ENCODE results near the gene ABCD2. TPM values are rescaled to one million over a fixed set of nuclear protein-coding genes. Genes with fewer than 3 reads are reported as not detected.
"Not testable (repeated sequence)": the region's sequence is repeated elsewhere in the genome, so short reads cannot be mapped to it uniquely, and the experiment has no call there.

ABCD2 gene
- total RNA-seq, 1 experiment from 2014 or later: not detected

- no peak for DNase-seq (ENCODE audit: low spot score)
Measured at GRCh38 chr12:39612250-39612649, 7.4 kb downstream of the ABCD2 start.

- DNase-seq (ENCODE audit: low spot score): no peak
Measured at GRCh38 chr12:39611818-39612217, 7.8 kb downstream of the ABCD2 start.

- DNase-seq (ENCODE audit: low spot score): no peak
Measured at GRCh38 chr12:39610436-39611025, 9.1 kb downstream of the ABCD2 start.

- no peak for DNase-seq (ENCODE audit: low spot score)
Measured at GRCh38 chr12:39606712-39607423, 12.7 kb downstream of the ABCD2 start.

- DNase-seq (ENCODE audit: low spot score): peak; percentile 46
Measured at GRCh38 chr12:39605996-39606395, 13.6 kb downstream of the ABCD2 start.

GRCh38 chr12:39605501-39605900 lies 14.1 kb downstream of the ABCD2 start:
- DNase-seq (ENCODE audit: low spot score): peak; percentile 34

- no peak for DNase-seq (ENCODE audit: low spot score)
Measured at GRCh38 chr12:39603065-39603464, 16.5 kb downstream of the ABCD2 start.

GRCh38 chr12:39601951-39602350 lies 17.7 kb downstream of the ABCD2 start:
- DNase-seq (ENCODE audit: low spot score): not testable (repeated sequence)

GRCh38 chr12:39595928-39596327 lies 23.7 kb downstream of the ABCD2 start:
- no peak for DNase-seq (ENCODE audit: low spot score)

- DNase-seq (ENCODE audit: low spot score): no peak
Measured at GRCh38 chr12:39592295-39592694, 27.3 kb downstream of the ABCD2 start.

- peak; percentile 19 for DNase-seq (ENCODE audit: low spot score)
Measured at GRCh38 chr12:39588348-39588747, 31.3 kb downstream of the ABCD2 start.

GRCh38 chr12:39587225-39587624 lies 32.4 kb downstream of the ABCD2 start:
- peak; percentile 19 for DNase-seq (ENCODE audit: low spot score)

- no peak for DNase-seq (ENCODE audit: low spot score)
Measured at GRCh38 chr12:39586816-39587215, 32.8 kb downstream of the ABCD2 start.

GRCh38 chr12:39581592-39581991 lies 38.0 kb downstream of the ABCD2 start:
- DNase-seq (ENCODE audit: low spot score): peak; percentile 12

GRCh38 chr12:39575498-39575875 lies 44.1 kb downstream of the ABCD2 start:
- no peak for DNase-seq (ENCODE audit: low spot score)

- no peak for DNase-seq (ENCODE audit: low spot score)
Measured at GRCh38 chr12:39574785-39575497, 44.7 kb downstream of the ABCD2 start.

- DNase-seq (ENCODE audit: low spot score): no peak
Measured at GRCh38 chr12:39574378-39574777, 45.2 kb downstream of the ABCD2 start.

GRCh38 chr12:39573971-39574370 lies 45.6 kb downstream of the ABCD2 start:
- DNase-seq (ENCODE audit: low spot score): no peak

GRCh38 chr12:39572551-39572950 lies 47.1 kb downstream of the ABCD2 start:
- no peak for DNase-seq (ENCODE audit: low spot score)

GRCh38 chr12:39571351-39571750 lies 48.3 kb downstream of the ABCD2 start:
- no peak for DNase-seq (ENCODE audit: low spot score)

- no peak for DNase-seq (ENCODE audit: low spot score)
Measured at GRCh38 chr12:39553476-39553875, 66.1 kb downstream of the ABCD2 start.

- DNase-seq (ENCODE audit: low spot score): not testable (repeated sequence)
Measured at GRCh38 chr12:39544211-39544610, 75.4 kb downstream of the ABCD2 start.

GRCh38 chr12:39541471-39541870 lies 78.1 kb downstream of the ABCD2 start:
- DNase-seq (ENCODE audit: low spot score): no peak

Data from A172 (cell line).